H1 (cell line): ENCODE data around the gene SSUH2.

Source experiments
- ATF2 ChIP-seq: IDR thresholded peaks from 2 replicates; pipeline ENCODE4 v1.6.1; 2012; ENCODE audit warnings: low read length, inconsistent platforms
- ATF3 ChIP-seq: IDR thresholded peaks from 2 replicates; pipeline ENCODE4 v1.6.1; 2011; ENCODE audit warnings: low read depth, mild to moderate bottlenecking, low read length; ENCODE audit not compliant: insufficient read depth
- CBX5 ChIP-seq: fragments of 300-800, 300-1000 bp; sonication (generic); IDR thresholded peaks from 2 replicates; pipeline ENCODE4 v1.7.1; 2016; ENCODE audit warnings: antibody characterized with exemption, low read length, low read depth
- CHD2 ChIP-seq: IDR thresholded peaks from 2 replicates; pipeline ENCODE4 v1.6.1; 2012; ENCODE audit warnings: low read length, improper control_type of control experiment
- CREB1 ChIP-seq: IDR thresholded peaks from 2 replicates; pipeline ENCODE4 v1.6.1; 2012; ENCODE audit warnings: inconsistent platforms
- CTCF ChIP-seq, 3 experiments: IDR thresholded peaks; 1 replicate in 2 of 3; 2 replicates in 1 of 3; pipeline versions ENCODE4 v1.5.1 to v1.6.1; 2011; ENCODE audit warnings: low read length in 3 of 3, mild to moderate bottlenecking in 3 of 3, inconsistent platforms in 2 of 3, low read depth in 1 of 3, moderate library complexity in 1 of 3; ENCODE audit not compliant: insufficient read depth in 1 of 3; ENCODE audit errors: control extremely low read depth in 1 of 3
- E2F6 ChIP-seq: IDR thresholded peaks from 2 replicates; pipeline ENCODE4 v1.6.1; 2012; ENCODE audit warnings: inconsistent platforms
- EZH2 ChIP-seq: fragments of 200-600 bp; sonication (generic); IDR thresholded peaks from 2 replicates; pipeline ENCODE4 v1.7.1; 2012; ENCODE audit warnings: low read depth, mild to moderate bottlenecking, moderate library complexity, low read length, inconsistent platforms; ENCODE audit not compliant: severe bottlenecking
- NRF1 ChIP-seq: IDR thresholded peaks from 2 replicates; pipeline ENCODE4 v1.6.1; 2011; ENCODE audit warnings: mild to moderate bottlenecking, low read depth, low read length, improper control_type of control experiment
- PHF8 ChIP-seq: fragments of 200-600 bp; sonication (generic); conservative IDR thresholded peaks from 2 replicates; pipeline ENCODE4 v1.7.1; 2012; ENCODE audit warnings: low read depth, mild to moderate bottlenecking, inconsistent platforms, low read length, moderate library complexity
- POLR2A ChIP-seq, 2 experiments: IDR thresholded peaks; 1 replicate in 1 of 2; 2 replicates in 1 of 2; pipeline ENCODE4 v1.6.1; 2011; ENCODE audit warnings: low read depth in 2 of 2, low read length in 2 of 2, mild to moderate bottlenecking in 2 of 2; ENCODE audit errors: control extremely low read depth in 1 of 2
- SP4 ChIP-seq: IDR thresholded peaks from 2 replicates; pipeline ENCODE4 v1.6.1; 2012; ENCODE audit warnings: low read length, inconsistent platforms

- TF ChIP-seq SP4 (no peak), CBX5 (no peak), ATF2 (no peak), CTCF (IDR thresholded peaks at IDR 0.05; ENCODE audit: control extremely low read depth in 1 of 3, insufficient read depth in 1 of 3, low read depth in 1 of 3, low read length in 3 of 3) (no peak), E2F6 (no peak), POLR2A (IDR thresholded peaks at IDR 0.05; ENCODE audit: control extremely low read depth in 1 of 2, low read depth in 2 of 2, low read length in 2 of 2) (no peak), EZH2 (no peak), CHD2 (no peak), PHF8 (no peak), NRF1 (no peak), ATF3 (no peak), CREB1 (no peak)
Measured at GRCh38 chr3:8681349-8681748, 36.8 kb upstream of the SSUH2 start.
